Measurements from ENCODE around the gene CALCOCO2.

CALCOCO2 gene

DNA sequence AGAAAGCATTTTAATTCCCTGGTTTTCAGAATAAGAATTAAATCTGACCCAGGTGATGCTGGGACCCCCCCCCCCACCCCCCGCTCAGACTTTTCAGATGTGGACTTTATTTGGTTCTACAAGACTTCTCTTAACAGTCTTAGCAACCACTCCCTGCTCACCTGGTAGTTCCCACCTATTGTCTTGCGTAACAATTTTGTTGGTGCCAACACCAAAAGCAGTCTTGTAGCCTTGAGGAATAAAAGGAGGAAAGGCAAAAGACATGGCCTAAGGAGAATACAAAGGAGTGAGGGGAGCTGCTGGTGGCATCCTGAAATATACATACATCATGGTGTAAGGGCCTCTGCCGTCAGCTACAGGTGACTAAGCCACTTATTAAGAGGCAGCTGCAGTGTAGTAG, 18.8 kb upstream of the CALCOCO2 start:
- ChIA-PET POLR2A (no interaction called here), CTCF (interaction anchor here (1.0 to 40.6 kb wide), 10 partner anchors 10 to 134 kb away, joined by 3 to 1090 read pairs (median 5); partner anchors contain the start of gene ATP5MC1)
- WGBS (ENCODE audit: insufficient coverage): 67% methylated on average over 2 of the region's 3 CpGs

DNA sequence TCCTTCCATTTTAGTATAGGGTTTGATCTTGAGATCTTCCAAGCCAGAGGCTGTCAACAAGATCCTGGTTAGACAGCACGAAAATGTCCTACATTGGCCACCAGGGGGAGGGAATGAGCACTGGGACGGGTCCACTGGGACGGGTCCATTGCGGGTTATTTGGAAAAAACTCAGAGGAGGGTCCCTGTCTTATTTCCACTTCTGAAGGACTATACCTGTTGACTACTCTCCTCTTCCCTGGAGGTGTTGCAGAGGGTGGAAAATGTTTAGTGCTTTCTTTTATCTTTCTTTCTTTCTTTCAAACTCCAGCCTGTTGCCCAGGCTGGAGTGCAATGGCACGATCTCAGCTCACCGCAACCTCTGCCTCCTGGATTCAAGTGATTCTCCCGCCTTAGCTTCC, 16.3 kb upstream of the CALCOCO2 start:
- Histone ChIP-seq H3K36me3 (ENCODE audit: control insufficient read depth in 4 of 4, insufficient read depth in 4 of 4, low read length in 3 of 4) (no peaks in the 10 kb centered on the region), H3K27me3 (replicated peaks in 2 of 5; ENCODE audit: control insufficient read depth in 4 of 5, insufficient read depth in 5 of 5, low read length in 4 of 5) (peaks cover 0 to 34% (median 17%) of the 10 kb centered on the region in 5 experiments), H3K9me3 (ENCODE audit: control extremely low read depth in 1 of 5, control insufficient read depth in 4 of 5, insufficient read depth in 2 of 5, low read depth in 1 of 5, low read length in 4 of 5) (no peaks in the 10 kb centered on the region), H3K27ac (ENCODE audit: insufficient read depth in 1 of 2, low read depth in 1 of 2, low read length in 2 of 2, poor library complexity in 1 of 2, severe bottlenecking in 2 of 2) (no peak overlapping the region), H3K4me1 (ENCODE audit: control extremely low read depth in 1 of 4, control insufficient read depth in 4 of 4, insufficient read depth in 4 of 4, low read length in 3 of 4) (peaks cover 0 to 16% (median 12%) of the 10 kb centered on the region in 4 experiments), H3K4me3 (ENCODE audit: control insufficient read depth in 1 of 7, extremely low read depth in 1 of 7, insufficient read depth in 4 of 7, low read depth in 2 of 7, low read length in 6 of 7) (no peak overlapping the region)
- CTCF ChIA-PET: interaction anchor here (0.8 to 40.6 kb wide), 9 partner anchors 10 to 217 kb away, joined by 3 to 1090 read pairs (median 11); partner anchors contain the start of gene ATP5MC1
- DNase-seq: peak; percentile 49 to 70 (median 58)
- POLR2A ChIA-PET: no interaction called here
- 27% methylated on average over 6 of the region's 7 CpGs for WGBS (ENCODE audit: insufficient coverage)

More for the DNA sequence above, 18.8 kb upstream of the CALCOCO2 start:
- no peak overlapping the region for H3K4me3 ChIP-seq (ENCODE audit: control insufficient read depth in 1 of 7, extremely low read depth in 1 of 7, insufficient read depth in 4 of 7, low read depth in 2 of 7, low read length in 6 of 7)
- no peaks in the 10 kb centered on the region for H3K9me3 ChIP-seq (ENCODE audit: control extremely low read depth in 1 of 5, control insufficient read depth in 4 of 5, insufficient read depth in 2 of 5, low read depth in 1 of 5, low read length in 4 of 5)
- H3K36me3 ChIP-seq (ENCODE audit: control insufficient read depth in 4 of 4, insufficient read depth in 4 of 4, low read length in 3 of 4): no peaks in the 10 kb centered on the region
- H3K27ac ChIP-seq (ENCODE audit: insufficient read depth in 1 of 2, low read depth in 1 of 2, low read length in 2 of 2, poor library complexity in 1 of 2, severe bottlenecking in 2 of 2): no peak overlapping the region
- H3K4me1 ChIP-seq (ENCODE audit: control extremely low read depth in 1 of 4, control insufficient read depth in 4 of 4, insufficient read depth in 4 of 4, low read length in 3 of 4): peaks cover 0 to 7% (median 6%) of the 10 kb centered on the region in 4 experiments
- DNase-seq: no peak
- H3K27me3 ChIP-seq (replicated peaks in 2 of 5; ENCODE audit: control insufficient read depth in 4 of 5, insufficient read depth in 5 of 5, low read length in 4 of 5): peaks cover 0 to 18% (median 12%) of the 10 kb centered on the region in 5 experiments

DNA sequence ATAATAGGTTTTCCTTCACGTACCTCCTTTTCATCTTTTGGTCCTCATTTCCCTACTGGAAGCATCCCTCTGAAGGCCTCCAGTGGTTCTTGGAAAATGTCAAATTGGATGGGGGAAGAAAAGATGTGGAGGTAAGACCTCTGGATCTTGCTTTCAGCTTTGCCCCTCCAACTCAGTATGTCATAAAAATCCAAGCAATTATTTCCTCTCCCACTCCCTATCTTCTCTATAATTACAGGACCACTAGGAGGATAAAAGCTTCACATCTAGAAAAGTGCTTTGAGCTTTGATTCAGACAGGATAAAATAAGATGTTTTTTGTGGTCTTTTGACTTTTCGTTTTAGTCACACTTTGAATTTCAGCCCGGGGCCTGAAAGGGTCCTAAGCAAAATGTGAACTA, 15.5 kb upstream of the CALCOCO2 start:
- Histone ChIP-seq H3K9me3 (ENCODE audit: control extremely low read depth in 1 of 5, control insufficient read depth in 4 of 5, insufficient read depth in 2 of 5, low read depth in 1 of 5, low read length in 4 of 5) (no peaks in the 10 kb centered on the region), H3K4me3 (ENCODE audit: control insufficient read depth in 1 of 7, extremely low read depth in 1 of 7, insufficient read depth in 4 of 7, low read depth in 2 of 7, low read length in 6 of 7) (no peak overlapping the region), H3K36me3 (ENCODE audit: control insufficient read depth in 4 of 4, insufficient read depth in 4 of 4, low read length in 3 of 4) (no peaks in the 10 kb centered on the region), H3K4me1 (ENCODE audit: control extremely low read depth in 1 of 4, control insufficient read depth in 4 of 4, insufficient read depth in 4 of 4, low read length in 3 of 4) (peaks cover 0 to 16% (median 12%) of the 10 kb centered on the region in 4 experiments), H3K27ac (ENCODE audit: insufficient read depth in 1 of 2, low read depth in 1 of 2, low read length in 2 of 2, poor library complexity in 1 of 2, severe bottlenecking in 2 of 2) (no peak overlapping the region), H3K27me3 (replicated peaks in 2 of 5; ENCODE audit: control insufficient read depth in 4 of 5, insufficient read depth in 5 of 5, low read length in 4 of 5) (peaks cover 0 to 34% (median 20%) of the 10 kb centered on the region in 5 experiments)
- CTCF ChIA-PET: interaction anchor here (0.8 to 40.6 kb wide), 6 partner anchors 9 to 56 kb away, joined by 3 to 1090 read pairs (median 28); partner anchors contain the start of gene ATP5MC1
- POLR2A ChIA-PET: no interaction called here
- 71% methylated on average over 2 of the region's 3 CpGs for WGBS (ENCODE audit: insufficient coverage)
- DNase-seq: no peak

DNA sequence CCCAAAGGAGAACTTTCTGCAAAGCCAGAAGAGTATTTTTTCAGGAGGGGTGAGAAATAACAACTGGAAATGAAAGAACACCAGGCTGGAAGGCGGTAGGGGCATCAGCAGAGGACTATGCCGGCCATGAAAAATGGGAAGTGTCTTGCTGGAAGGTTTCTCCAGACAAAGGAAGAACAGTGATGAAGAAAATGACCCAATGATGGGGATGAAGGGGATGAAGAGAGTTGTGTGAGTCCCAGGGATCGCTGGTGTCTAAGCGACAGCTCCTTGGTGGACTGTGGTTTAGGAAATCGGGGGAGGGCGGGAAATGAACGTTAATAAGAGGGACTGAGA, 14.4 kb upstream of the CALCOCO2 start:
- H3K27me3 ChIP-seq (replicated peaks in 2 of 5; ENCODE audit: control insufficient read depth in 4 of 5, insufficient read depth in 5 of 5, low read length in 4 of 5): peaks cover 0 to 34% (median 20%) of the 10 kb centered on the region in 5 experiments
- no peak overlapping the region for H3K27ac ChIP-seq (ENCODE audit: insufficient read depth in 1 of 2, low read depth in 1 of 2, low read length in 2 of 2, poor library complexity in 1 of 2, severe bottlenecking in 2 of 2)
- no peaks in the 10 kb centered on the region for H3K36me3 ChIP-seq (ENCODE audit: control insufficient read depth in 4 of 4, insufficient read depth in 4 of 4, low read length in 3 of 4)
- H3K4me3 ChIP-seq (ENCODE audit: control insufficient read depth in 1 of 7, extremely low read depth in 1 of 7, insufficient read depth in 4 of 7, low read depth in 2 of 7, low read length in 6 of 7): peak overlapping the region in 4 of 7 experiments; percentile 50 to 73 (median 66)
- 14% methylated on average over 4 of the region's 7 CpGs for WGBS (ENCODE audit: insufficient coverage)
- no peak for DNase-seq
- POLR2A ChIA-PET: no interaction called here
- no peaks in the 10 kb centered on the region for H3K9me3 ChIP-seq (ENCODE audit: control extremely low read depth in 1 of 5, control insufficient read depth in 4 of 5, insufficient read depth in 2 of 5, low read depth in 1 of 5, low read length in 4 of 5)
- peaks cover 0 to 16% (median 12%) of the 10 kb centered on the region in 4 experiments for H3K4me1 ChIP-seq (ENCODE audit: control extremely low read depth in 1 of 4, control insufficient read depth in 4 of 4, insufficient read depth in 4 of 4, low read length in 3 of 4)
- CTCF ChIA-PET: interaction anchor here (1.1 to 40.6 kb wide), 6 partner anchors 8 to 55 kb away, joined by 4 to 1090 read pairs (median 25); partner anchors contain the start of gene ATP5MC1

DNA sequence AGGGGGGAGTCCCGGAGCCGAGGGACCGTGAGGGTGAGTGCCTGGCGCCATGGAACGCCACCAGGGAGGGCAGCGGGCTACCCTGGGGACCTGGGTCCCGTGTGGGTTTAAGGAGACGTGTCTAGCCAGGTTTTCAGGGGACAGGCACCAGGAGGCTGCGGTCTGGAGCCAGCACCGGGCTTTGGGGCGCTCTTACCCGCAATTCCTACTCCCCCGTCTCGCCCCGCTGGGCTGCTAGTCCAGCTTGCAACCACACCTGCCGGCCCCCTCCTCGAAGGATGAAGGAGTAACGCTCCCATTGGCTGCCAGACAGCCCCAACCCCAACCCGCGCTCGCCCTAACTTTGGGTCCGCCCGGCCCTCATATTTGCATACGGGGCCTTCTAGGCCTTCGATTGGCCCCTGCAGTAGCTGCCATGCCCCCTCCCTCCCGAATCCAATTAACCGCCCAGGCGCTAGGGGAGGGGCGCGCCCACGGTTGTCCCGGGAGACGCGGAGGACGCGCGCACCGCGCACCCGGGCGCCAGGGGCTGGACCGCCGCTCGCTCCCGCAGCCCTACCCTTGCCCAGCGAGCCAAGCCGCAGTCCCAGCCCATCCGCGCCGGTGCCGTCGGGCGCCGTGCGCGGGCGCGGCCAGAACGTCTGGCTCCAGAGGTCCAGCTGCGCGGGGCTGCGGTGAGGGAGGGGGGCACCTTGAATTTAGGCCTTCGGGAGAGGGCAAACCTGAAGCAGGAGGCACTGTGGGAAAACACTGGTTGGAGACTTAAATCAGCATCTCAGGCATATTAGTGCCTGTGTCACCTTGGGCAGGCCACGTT, 13.9 kb upstream of the CALCOCO2 start, which contains the start of gene TTLL6:
Gene TTLL6, minus strand, starts transcription at position 456 of the 817 bp plus-strand sequence. Its CDS starts 157 bp downstream, at position 299.
- Histone ChIP-seq H3K4me1 (ENCODE audit: control extremely low read depth in 1 of 4, control insufficient read depth in 4 of 4, insufficient read depth in 4 of 4, low read length in 3 of 4) (peaks cover 0 to 16% (median 12%) of the 10 kb centered on the region in 4 experiments), H3K4me3 (ENCODE audit: control insufficient read depth in 1 of 7, extremely low read depth in 1 of 7, insufficient read depth in 4 of 7, low read depth in 2 of 7, low read length in 6 of 7) (peak within 1 kb of the TSS in 6 of 7 experiments; percentile 11 to 73 (median 58)), H3K36me3 (ENCODE audit: control insufficient read depth in 4 of 4, insufficient read depth in 4 of 4, low read length in 3 of 4) (no peaks in the 10 kb centered on the region), H3K27ac (ENCODE audit: insufficient read depth in 1 of 2, low read depth in 1 of 2, low read length in 2 of 2, poor library complexity in 1 of 2, severe bottlenecking in 2 of 2) (no peak within 1 kb of the TSS), H3K9me3 (ENCODE audit: control extremely low read depth in 1 of 5, control insufficient read depth in 4 of 5, insufficient read depth in 2 of 5, low read depth in 1 of 5, low read length in 4 of 5) (no peaks in the 10 kb centered on the region), H3K27me3 (replicated peaks in 2 of 5; ENCODE audit: control insufficient read depth in 4 of 5, insufficient read depth in 5 of 5, low read length in 4 of 5) (peaks cover 0 to 34% (median 20%) of the 10 kb centered on the region in 5 experiments)
- POLR2A ChIA-PET: no interaction called here
- CTCF ChIA-PET: interaction anchor here (1.1 to 40.6 kb wide), 7 partner anchors 9 to 54 kb away, joined by 3 to 1090 read pairs (median 5); partner anchors contain the start of gene ATP5MC1
- peak; percentile 84 to 93 (median 93) for DNase-seq
- WGBS (ENCODE audit: insufficient coverage): 3% methylated on average over 25 of the region's 64 CpGs

DNA sequence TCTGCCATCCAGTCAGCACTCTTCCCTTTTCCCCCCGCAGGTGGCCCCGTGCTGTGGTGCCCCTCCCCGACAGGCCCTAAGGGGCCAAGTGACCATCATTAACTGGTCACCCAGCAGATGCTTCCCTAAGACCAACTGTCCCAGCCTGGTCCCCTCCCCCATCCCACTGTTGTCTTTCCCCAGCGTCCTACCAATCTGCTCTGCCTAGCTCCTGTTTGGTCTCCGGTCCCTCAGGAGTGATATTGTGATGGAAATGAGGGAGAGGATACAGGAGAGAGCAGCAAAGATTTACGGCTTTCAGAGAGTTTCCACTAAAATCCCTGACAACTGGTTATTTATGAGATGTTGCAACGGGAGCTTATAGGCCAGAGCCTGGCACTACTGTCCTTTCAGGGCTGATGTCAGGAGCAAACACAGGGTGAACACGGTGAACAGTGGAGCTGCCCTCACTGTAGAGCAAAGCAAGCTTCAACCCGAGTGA, 12.4 kb upstream of the CALCOCO2 start:
- H3K27ac ChIP-seq (ENCODE audit: insufficient read depth in 1 of 2, low read depth in 1 of 2, low read length in 2 of 2, poor library complexity in 1 of 2, severe bottlenecking in 2 of 2): no peak overlapping the region
- DNase-seq: no peak
- no peak overlapping the region for H3K4me3 ChIP-seq (ENCODE audit: control insufficient read depth in 1 of 7, extremely low read depth in 1 of 7, insufficient read depth in 4 of 7, low read depth in 2 of 7, low read length in 6 of 7)
- 92% methylated on average over 4 of the region's 9 CpGs for WGBS (ENCODE audit: insufficient coverage)
- peaks cover 0 to 16% (median 12%) of the 10 kb centered on the region in 4 experiments for H3K4me1 ChIP-seq (ENCODE audit: control extremely low read depth in 1 of 4, control insufficient read depth in 4 of 4, insufficient read depth in 4 of 4, low read length in 3 of 4)
- H3K27me3 ChIP-seq (replicated peaks in 2 of 5; ENCODE audit: control insufficient read depth in 4 of 5, insufficient read depth in 5 of 5, low read length in 4 of 5): peaks cover 0 to 29% (median 23%) of the 10 kb centered on the region in 5 experiments
- ChIA-PET POLR2A (no interaction called here), CTCF (interaction anchor here (1.6 to 40.6 kb wide), 6 partner anchors 10 to 94 kb away, joined by 4 to 1090 read pairs (median 25); partner anchors contain the start of gene ATP5MC1)
- H3K36me3 ChIP-seq (ENCODE audit: control insufficient read depth in 4 of 4, insufficient read depth in 4 of 4, low read length in 3 of 4): no peaks in the 10 kb centered on the region
- H3K9me3 ChIP-seq (ENCODE audit: control extremely low read depth in 1 of 5, control insufficient read depth in 4 of 5, insufficient read depth in 2 of 5, low read depth in 1 of 5, low read length in 4 of 5): no peaks in the 10 kb centered on the region

All from common myeloid progenitor, CD34-positive (primary cell).